ENCODE measurements around the gene DHRS7B.
A peak's percentile ranks its signal among the peaks of the same experiment; 100 is the strongest.
"Not testable (repeated sequence)": the region's sequence is repeated elsewhere in the genome, so short reads cannot be mapped to it uniquely, and the experiment has no call there.

Gene DHRS7B

GRCh38 chr17:21126645-21127508 lies at the start of gene DHRS7B:
TSS of gene DHRS7B (plus strand) at chr17:21126964. CDS start at chr17:21126972, 8 bp downstream.
- DNase-seq (ENCODE audit: low read depth): peak; percentile 95

DNA sequence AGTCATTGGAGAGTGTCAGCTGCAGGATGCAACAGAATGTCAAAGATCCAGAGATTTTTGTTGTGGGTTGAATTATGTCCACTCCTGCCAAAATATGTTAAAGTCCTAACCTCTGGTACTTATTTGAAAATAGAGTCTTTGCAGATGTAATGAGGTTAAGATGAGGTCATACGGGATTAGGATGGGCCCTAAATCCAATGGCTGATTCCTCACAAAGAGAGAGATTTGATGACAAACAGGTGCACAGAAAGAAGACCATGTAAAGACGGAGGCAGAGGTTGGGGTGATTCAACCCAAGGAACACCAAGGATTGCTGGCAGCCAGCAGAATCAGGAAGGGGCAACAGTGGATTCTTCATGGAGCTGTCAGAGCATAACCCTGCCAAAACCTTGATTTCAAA lies 49.5 kb upstream of the DHRS7B start:
- DNase-seq (ENCODE audit: low read depth): no peak

GRCh38 chr17:21078016-21078780 lies 48.6 kb upstream of the DHRS7B start:
- no peak for DNase-seq (ENCODE audit: low read depth)

DNA sequence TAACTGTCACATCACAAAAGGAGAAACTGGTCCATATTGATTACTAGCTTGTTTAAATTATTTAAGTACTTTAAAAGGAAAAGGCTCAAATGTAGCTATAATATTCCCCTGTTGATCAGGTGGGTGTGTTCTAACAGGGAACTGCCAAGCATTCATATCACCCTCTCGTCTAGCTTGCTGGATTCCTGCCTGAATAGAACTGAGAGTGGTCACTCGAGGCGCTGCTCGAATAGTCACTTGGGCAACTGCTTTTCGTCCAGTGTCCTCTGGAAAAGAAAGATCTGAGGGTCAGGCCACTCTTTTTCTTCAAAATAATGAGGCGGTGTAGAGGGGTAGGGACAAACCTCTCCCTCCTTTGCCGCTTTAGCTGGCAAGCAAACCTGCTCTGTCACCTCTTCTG lies 47.6 kb upstream of the DHRS7B start:
- no peak for DNase-seq (ENCODE audit: low read depth)

- no peak for DNase-seq (ENCODE audit: low read depth)
Observed at GRCh38 chr17:21082001-21082436, 44.7 kb upstream of the DHRS7B start.

DNA sequence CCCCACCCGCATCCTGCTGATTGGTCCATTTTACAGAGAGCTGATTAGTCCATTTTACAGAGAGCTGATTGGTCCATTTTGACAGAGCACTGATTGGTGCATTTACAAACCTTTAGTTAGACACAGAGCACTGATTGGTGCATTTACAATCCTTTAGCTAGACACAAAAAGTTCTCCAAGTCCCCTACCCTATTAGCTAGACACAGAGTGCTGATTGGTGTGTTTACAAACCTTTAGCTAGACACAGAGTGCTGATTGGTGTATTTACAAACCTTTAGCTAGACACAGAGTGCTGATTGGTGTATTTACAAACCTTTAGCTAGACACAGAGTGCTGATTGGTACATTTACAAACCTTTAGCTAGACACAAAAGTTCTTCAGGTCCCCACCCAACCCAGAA lies 41.5 kb upstream of the DHRS7B start:
- DNase-seq (ENCODE audit: low read depth): not testable (repeated sequence)

- no peak for DNase-seq (ENCODE audit: low read depth)
Observed at GRCh38 chr17:21085707-21086106, 41.1 kb upstream of the DHRS7B start.

- DNase-seq (ENCODE audit: low read depth): peak; percentile 85
Observed at GRCh38 chr17:21089145-21089544, 37.6 kb upstream of the DHRS7B start.

- no peak for DNase-seq (ENCODE audit: low read depth)
Observed at GRCh38 chr17:21089933-21090901, 36.5 kb upstream of the DHRS7B start.

DNA sequence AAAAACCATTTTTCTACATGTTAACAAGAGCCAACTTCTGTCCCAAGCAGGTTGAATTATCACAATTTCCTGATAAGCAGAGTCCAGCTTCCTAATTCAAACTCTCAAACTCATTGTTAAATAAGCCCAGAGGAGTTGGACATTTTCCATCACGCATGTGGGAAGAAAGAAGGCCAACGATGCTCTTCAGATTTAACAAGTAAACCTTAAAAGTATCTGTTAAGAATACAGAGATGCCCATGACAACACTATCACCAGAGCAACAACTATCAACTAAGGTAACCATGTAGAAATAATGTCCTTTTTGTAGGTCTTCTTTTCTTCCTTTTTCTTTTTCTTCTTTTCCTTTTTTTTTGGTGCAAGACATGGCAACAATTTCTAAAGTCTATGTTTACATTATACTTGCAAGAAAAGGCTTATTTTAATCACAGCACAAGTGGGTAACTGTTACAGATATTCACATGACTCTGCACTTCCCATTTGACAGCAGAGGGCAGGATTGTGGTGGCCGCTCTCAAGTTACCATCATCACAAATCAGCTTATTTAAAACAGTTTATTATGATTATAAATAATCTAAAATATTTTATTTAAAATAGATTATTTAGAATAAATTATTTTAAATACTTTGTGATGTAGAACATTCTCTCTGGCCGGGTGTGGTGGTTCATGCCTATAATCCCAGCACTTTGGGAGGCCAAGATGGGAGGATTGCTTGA lies 35.7 kb upstream of the DHRS7B start:
- DNase-seq (ENCODE audit: low read depth): no peak

DNA sequence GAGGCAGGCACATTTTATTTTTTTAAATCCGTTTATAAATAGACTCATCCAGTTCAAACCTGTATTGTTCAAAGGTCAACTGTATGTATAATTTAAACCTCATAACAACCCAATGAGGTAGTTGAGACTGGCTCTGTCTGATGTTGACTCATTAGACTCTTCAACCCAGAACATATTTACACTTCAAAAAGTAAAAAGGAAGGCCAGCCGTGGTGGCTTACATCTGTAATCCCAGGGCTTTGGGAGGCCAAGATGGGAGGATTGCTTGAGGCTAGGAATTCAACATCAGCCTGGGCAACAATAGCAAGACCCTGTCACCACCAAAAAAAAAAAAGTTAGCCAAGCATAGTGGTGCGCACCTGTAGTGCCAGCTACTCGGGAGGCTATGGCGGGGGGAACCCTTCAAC lies 32.5 kb upstream of the DHRS7B start:
- DNase-seq (ENCODE audit: low read depth): peak; percentile 11

DNA sequence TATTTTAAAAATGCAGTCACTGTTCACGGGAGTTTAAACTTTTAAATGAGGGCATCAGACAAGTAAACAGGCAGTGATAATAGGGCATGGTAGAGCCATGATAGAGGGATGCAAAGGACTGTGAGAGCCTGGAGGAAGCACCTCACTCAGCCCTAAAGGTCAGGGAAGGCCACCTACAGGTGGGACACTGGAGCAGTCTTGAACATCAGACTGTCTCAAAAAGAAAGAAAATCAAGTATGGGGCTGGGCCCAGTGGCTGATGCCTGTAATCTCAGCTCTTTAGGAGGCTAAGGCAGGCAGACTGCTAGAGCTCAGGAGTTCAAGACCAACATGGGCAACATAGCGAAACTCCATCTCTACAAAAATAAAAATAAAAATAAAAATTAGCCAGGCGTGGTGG lies 31.0 kb upstream of the DHRS7B start:
- no peak for DNase-seq (ENCODE audit: low read depth)

GRCh38 chr17:21096874-21097273 lies 29.9 kb upstream of the DHRS7B start:
- no peak for DNase-seq (ENCODE audit: low read depth)

DNA sequence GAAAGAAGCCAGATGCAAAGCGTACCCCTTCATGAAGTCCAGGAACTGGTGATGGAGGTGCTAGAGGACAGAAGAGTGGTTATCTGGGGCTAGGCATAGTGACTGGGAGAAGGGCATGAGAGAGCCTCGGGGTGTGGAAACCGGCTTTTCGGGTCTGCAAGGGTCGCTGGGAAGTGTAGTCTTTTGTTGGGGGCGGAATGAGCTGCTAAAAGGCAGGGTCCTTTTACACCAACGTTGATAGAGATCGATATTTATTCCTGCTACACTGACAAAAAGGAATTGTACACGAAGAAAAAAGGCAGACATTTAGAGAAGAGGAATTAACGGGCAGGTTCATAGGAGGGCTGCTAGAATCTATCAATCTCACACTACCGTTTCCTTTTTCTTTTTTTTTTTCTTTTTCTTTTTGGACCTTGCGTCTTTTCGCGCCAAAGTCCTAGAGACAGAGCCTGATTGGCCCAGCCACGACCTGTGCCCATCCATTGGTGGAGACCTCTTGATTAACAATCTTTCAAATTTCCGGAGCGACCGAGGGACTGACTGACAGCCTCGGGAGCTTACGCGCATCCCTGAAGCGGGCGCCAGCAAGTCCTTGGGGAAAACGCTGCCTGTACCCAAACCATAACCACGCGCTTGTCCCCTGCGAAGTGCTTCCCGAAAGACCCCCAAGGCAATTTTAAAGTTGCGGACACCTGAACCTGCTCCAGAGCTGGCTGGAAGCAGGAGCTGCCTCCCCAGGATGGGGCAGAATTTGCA lies 27.7 kb upstream of the DHRS7B start:
- peak; percentile 95 for DNase-seq (ENCODE audit: low read depth)

DNA sequence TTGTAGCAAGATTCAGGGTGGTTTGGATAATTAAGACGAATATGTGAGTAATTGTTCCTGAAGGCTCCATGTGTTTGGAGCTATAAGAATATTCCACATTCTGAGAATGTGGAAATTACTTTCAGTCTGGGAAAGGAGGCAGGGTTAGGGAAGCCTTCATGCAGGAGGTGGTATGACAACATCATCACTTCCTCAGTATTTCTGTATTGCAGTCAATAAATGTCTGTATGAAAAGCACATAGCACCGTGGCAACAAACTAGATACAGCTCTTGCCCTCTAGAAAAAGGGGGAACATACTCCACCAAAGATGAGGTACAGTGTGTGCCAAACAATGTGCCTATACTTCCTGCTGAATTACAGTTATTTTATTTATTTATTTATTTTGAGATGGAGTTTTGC lies 26.1 kb upstream of the DHRS7B start:
- no peak for DNase-seq (ENCODE audit: low read depth)

- DNase-seq (ENCODE audit: low read depth): no peak
Observed at GRCh38 chr17:21104608-21105007, 22.2 kb upstream of the DHRS7B start.

- no peak for DNase-seq (ENCODE audit: low read depth)
Observed at GRCh38 chr17:21105064-21105894, 21.5 kb upstream of the DHRS7B start.

DNA sequence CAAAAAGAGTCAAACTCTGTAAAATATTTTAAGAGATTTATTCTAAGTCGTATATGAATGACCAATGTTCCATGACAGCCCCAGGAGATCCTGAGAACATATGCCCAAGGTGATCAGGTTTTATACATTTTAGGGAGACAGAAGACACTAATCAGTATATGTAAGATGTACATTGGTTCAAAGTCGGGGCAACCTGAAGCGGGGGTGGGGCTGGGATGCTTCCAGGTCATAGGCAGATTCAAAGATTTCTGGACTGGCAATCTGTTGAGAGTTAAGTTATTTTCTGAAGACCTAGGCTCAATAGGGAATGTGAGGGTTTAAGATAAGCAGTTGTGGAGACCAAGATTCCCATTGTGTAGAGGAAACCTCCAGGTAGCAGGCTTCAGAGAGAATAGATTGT lies 20.4 kb upstream of the DHRS7B start:
- DNase-seq (ENCODE audit: low read depth): no peak

- not testable (repeated sequence) for DNase-seq (ENCODE audit: low read depth)
Observed at GRCh38 chr17:21107067-21107650, 19.6 kb upstream of the DHRS7B start.

Measured in ELR (cell line).